Transverse colon (tissue), 3 donors: ENCODE data around the gene MPPED1.

ENCODE experiments used
- CTCF ChIP-seq, 5 experiments: fragments of 200-600 bp in 3 of 5; fragments of 450-650 bp in 2 of 5; sonication (generic) in 3 of 5; IDR thresholded peaks; 1 replicate in 2 of 5; 2 replicates in 3 of 5; pipeline ENCODE4 v1.5.1; 2016 to 2017; ENCODE audit warnings: antibody characterized with exemption in 5 of 5, inconsistent platforms in 3 of 5, mild to moderate bottlenecking in 2 of 5, moderate library complexity in 1 of 5
- EP300 ChIP-seq: sonication (generic); formaldehyde crosslinking; IDR thresholded peaks from one replicate; pipeline ENCODE4 v1.6.1; 2017; ENCODE audit warnings: antibody characterized with exemption, low read depth
- POLR2A ChIP-seq: fragments of 450-650 bp; IDR thresholded peaks from one replicate; pipeline ENCODE4 v1.6.1; 2016; ENCODE audit warnings: antibody characterized with exemption, mild to moderate bottlenecking, moderate library complexity

DNA sequence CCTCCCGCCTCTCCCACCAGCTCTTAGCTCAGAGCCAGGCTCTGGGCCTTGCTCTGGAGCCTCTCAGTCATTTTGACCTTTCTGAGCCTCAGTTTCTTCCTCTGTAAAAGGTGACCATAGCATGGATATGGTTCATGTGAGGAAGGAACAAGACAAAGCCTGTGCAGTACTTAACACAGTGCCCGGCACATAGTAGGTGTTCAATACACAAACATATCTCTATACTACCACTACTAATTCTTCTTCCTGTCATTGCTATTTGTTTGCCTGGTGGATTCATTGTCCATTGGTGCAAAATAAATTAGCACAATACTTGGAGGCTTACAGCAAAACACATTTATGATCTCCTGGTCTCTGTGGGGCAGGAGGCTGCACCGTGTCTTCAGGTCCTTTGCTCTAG lies 21.6 kb upstream of the MPPED1 start:
- no peak for TF ChIP-seq CTCF (IDR thresholded peaks at IDR 0.05)
- no peak for TF ChIP-seq POLR2A
- no peak for TF ChIP-seq EP300
